Pancreas (tissue), 10 donors: Measurements from ENCODE around the gene OR56A3. TPM values are rescaled to one million over a fixed set of nuclear protein-coding genes. Genes with fewer than 3 reads are reported as not detected.

Source experiments
- ATAC-seq, 4 donors: fragments of 200-7000 bp; cut with Tn5 transposase; one replicate each; pipeline versions ENCODE4 v1.8.0 to v1.9.1; 2020; ENCODE audit warnings: mild to moderate bottlenecking in 4 of 4, moderate library complexity in 4 of 4
- DNase-seq, 6 donors: peaks; one replicate each; pipeline ENCODE4 v3.0.0-alpha.2; 2020
- FAIRE-seq: peaks from 2 replicates; lab custom pipeline; 2012; peaks lifted over from hg19 to GRCh38; lab: Jason Lieb, UNC
- H3K27ac ChIP-seq, 4 donors: fragments of 200-600 bp; sonication (generic); 1 replicate in 3 of 4; 2 replicates in 1 of 4; pipeline versions ENCODE4 v1.5.0 to v1.8.0; 2020
- H3K27me3 ChIP-seq, 4 donors: fragments of 200-600 bp; one replicate each; pipeline ENCODE4 v1.8.0; 2021
- H3K36me3 ChIP-seq, 3 donors: fragments of 200-600 bp; sonication (generic) in 1 of 3; one replicate each; pipeline versions ENCODE4 v1.5.0 to v1.8.0; 2020 to 2021
- H3K4me1 ChIP-seq, 3 donors: fragments of 200-600 bp; one replicate each; pipeline ENCODE4 v1.8.0; 2021
- H3K4me3 ChIP-seq, 4 donors: fragments of 200-600 bp; sonication (generic) in 2 of 4; one replicate each; pipeline versions ENCODE4 v1.5.0 to v1.8.0; 2020 to 2021
- H3K9me3 ChIP-seq, 4 donors: fragments of 200-600 bp; one replicate each; pipeline ENCODE4 v1.8.0; 2021
- WGBS, 2 donors: extraction: QIAGEN DNeasy Blood & Tissue Kit; methylation state at CpG; one replicate each; pipeline ENCODE4 v1.1.7; 2013; 5-methylcytosine and 5-hydroxymethylcytosine counted together
- intact Hi-C, 3 donors: fragments of 100-400 bp; cut with DNase I; formaldehyde crosslinking; loops; one replicate each; pipeline versions ENCODE4 v1.11.1 to v1.14.2; 2022
- polyA plus RNA-seq, 2 donors: library from polyadenylated mRNA; stranded (reverse); fragments of 200-250 nt; gene quantifications; one replicate each; pipeline ENCODE4 v1.2.3, GENCODE V29; 2013
- total RNA-seq, 6 donors: library from RNA; stranded (reverse); fragmentation: NEBNext Ultra II Directional in 4 of 6; extraction: Animal tissue kit (Norgen Biotek cat#: 25700) in 4 of 6; gene quantifications; one replicate each; pipeline versions ENCODE4 v1.2.1 to v1.2.4, GENCODE V29; 2021 to 2023
- TF ChIP-seq, protein P1 (sequence below), 4 donors: fragments of 200-600 bp; sonication (generic) in 3 of 4; IDR thresholded peaks; one replicate each; pipeline versions ENCODE4 v1.5.0 to v1.8.0; 2021; ENCODE audit warnings: antibody characterized with exemption in 4 of 4
- donor health status: healthy with polysubstance abuse.
- donor health status: DM: no; HTN: no; CAD: no; lungs with moderate emphysema.
- donor health status: DM: no; HTN: no; CAD: no.
- donor health status: control.
- donor health status: control.
- donor health status: Bipolar disorder and iron deficiency.
- donor health status: DM: yes; HTN: yes; CAD: no.
- donor health status: DM: no; HTN: no; CAD: no.
- donor health status: DM: no; HTN: no; CAD: no.
- donor health status: DM: yes; HTN: yes; CAD: no.

The OR56A3 gene
- total and polyA plus RNA-seq, 8 donors, result not detected

DNA sequence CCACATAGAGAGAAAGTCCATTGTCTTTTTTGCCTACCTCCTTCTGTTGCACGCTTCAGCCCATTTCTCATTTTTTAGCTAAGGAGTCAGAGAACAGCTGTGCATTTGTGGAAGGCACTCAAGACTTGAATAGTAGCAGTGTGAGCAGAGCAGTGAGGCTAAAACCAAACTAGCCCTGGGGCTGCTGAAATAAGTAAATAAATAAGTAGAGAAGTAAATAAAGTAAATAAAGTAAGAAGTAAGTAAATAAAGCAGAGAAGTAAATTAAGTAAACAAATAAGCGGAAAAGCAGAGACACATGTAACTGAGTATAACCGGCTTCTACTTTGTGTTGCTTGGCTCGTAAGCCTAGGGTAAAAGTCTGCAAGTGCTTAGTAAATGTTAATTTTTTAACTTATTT is 47.2 kb downstream of the OR56A3 start:
- ATAC-seq (no peak), DNase-seq (no peak), FAIRE-seq (no peak)
- 55 to 56% methylated on average over 4 of the region's 4 CpGs for WGBS, 2 donors
- intact Hi-C loops, result no loop called here
- H3K4me1 ChIP-seq, result no peaks in the 10 kb centered on the region
- H3K9me3 ChIP-seq, result no peaks in the 10 kb centered on the region
- H3K27ac ChIP-seq, result no peak overlapping the region
- no peak overlapping the region for H3K4me3 ChIP-seq
- H3K36me3 ChIP-seq, result no peaks in the 10 kb centered on the region
- TF ChIP-seq, protein P1, sequence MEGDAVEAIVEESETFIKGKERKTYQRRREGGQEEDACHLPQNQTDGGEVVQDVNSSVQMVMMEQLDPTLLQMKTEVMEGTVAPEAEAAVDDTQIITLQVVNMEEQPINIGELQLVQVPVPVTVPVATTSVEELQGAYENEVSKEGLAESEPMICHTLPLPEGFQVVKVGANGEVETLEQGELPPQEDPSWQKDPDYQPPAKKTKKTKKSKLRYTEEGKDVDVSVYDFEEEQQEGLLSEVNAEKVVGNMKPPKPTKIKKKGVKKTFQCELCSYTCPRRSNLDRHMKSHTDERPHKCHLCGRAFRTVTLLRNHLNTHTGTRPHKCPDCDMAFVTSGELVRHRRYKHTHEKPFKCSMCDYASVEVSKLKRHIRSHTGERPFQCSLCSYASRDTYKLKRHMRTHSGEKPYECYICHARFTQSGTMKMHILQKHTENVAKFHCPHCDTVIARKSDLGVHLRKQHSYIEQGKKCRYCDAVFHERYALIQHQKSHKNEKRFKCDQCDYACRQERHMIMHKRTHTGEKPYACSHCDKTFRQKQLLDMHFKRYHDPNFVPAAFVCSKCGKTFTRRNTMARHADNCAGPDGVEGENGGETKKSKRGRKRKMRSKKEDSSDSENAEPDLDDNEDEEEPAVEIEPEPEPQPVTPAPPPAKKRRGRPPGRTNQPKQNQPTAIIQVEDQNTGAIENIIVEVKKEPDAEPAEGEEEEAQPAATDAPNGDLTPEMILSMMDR (IDR thresholded peaks at IDR 0.05), result no peak
- no peaks in the 10 kb centered on the region for H3K27me3 ChIP-seq

DNA sequence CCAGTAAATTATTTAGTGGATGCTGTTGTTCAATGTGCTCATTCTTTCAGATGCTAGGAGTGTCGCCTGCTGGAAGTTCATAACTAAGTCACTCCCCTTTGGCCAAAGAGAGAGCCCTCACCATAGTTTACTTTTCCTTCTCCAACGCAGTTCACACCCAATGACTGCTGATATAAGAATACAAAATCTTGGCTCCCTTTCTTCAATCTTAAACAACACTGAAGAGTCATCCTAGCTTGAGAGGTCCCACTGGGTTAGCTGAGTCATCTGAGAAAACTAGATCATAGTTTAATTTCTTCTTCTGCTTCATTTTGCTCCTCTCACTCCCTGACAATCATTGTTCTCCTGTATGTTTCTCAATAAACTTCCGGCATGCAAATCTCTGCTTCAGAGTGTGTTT is 50.1 kb downstream of the OR56A3 start:
- intact Hi-C loops, result loop anchor here in 1 of 3 donors (10.0 kb wide), 1 partner anchor 363 kb away; no protein-coding TSS in a partner anchor
- no peak for DNase-seq
- no peaks in the 10 kb centered on the region for H3K9me3 ChIP-seq
- ATAC-seq, result no peak
- FAIRE-seq, result no peak
- WGBS, 2 donors, result 56 to 69% methylated on average over 3 of the region's 3 CpGs
- TF ChIP-seq, protein P1 (IDR thresholded peaks at IDR 0.05), result no peak
- no peaks in the 10 kb centered on the region for H3K36me3 ChIP-seq
- no peak overlapping the region for H3K4me3 ChIP-seq
- no peak overlapping the region for H3K27ac ChIP-seq
- no peaks in the 10 kb centered on the region for H3K27me3 ChIP-seq
- H3K4me1 ChIP-seq, result no peaks in the 10 kb centered on the region

DNA sequence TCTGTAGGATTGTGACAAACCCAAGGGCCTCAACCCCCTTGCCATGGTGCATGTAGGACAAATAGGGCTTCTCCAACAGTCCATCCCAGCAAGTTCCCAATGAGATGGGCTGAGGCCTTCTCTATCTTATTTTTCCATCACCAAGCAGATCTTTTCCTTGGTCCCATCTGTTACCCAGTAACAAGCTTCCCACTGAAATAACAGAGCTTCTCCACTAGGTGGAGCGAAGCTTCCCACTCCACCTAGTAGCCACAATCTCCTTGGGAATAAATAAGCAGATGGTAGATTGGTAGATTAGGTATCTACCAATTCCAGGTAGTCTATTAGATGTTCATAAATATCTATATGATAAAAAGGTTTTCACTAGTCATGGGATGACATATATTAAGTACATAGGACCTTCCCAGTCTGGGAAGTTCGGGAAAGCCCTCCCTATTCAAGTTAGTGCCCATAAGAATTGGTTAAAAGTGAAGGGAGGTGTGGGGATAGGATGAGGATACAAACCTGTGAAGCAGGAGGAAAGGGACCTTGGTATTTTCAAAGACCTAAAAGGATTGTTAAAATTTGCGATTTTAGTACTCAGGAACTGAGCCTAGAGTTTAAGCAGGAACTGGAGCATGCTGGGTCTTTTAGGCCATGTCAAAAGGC is 50.7 kb downstream of the OR56A3 start:
- Histone ChIP-seq H3K4me3 (no peak overlapping the region), H3K27ac (no peak overlapping the region), H3K9me3 (no peaks in the 10 kb centered on the region), H3K4me1 (no peaks in the 10 kb centered on the region), H3K36me3 (no peaks in the 10 kb centered on the region), H3K27me3 (no peaks in the 10 kb centered on the region)
- intact Hi-C loops, result loop anchor here in 1 of 3 donors (10.0 kb wide), 1 partner anchor 362 kb away; no protein-coding TSS in a partner anchor
- TF ChIP-seq, protein P1 (IDR thresholded peaks at IDR 0.05), result peak; percentile 32 to 54 (median 42)
- 54 to 62% methylated on average over 3 of the region's 3 CpGs for WGBS, 2 donors
- ATAC-seq (peak; percentile 40 to 69 (median 66)), DNase-seq (no peak), FAIRE-seq (no peak)

DNA sequence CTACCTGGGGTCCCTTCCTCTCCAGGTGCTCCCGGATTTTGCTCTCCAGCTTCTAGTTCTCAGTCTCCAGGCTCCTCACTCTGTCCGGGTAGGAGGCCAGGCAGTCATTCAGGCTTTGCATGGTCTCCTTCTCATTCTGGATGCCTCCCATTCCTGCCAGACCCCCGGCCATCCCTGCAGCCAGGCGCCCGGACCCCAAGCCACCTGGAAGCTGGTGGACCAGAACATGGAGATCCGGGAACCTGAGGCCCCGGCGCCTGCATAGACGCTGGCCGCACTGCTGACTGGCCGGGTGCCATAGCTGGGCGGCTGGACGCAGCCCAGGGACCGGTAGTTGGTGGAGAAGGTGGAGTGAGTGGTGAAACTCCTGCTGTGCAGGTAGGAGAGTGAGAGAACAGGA is 52.7 kb downstream of the OR56A3 start:
- FAIRE-seq (no peak), DNase-seq (no peak), ATAC-seq (no peak)
- no peaks in the 10 kb centered on the region for H3K9me3 ChIP-seq
- TF ChIP-seq, protein P1 (IDR thresholded peaks at IDR 0.05), result no peak
- H3K36me3 ChIP-seq, result no peaks in the 10 kb centered on the region
- WGBS, 2 donors, result 80 to 85% methylated on average over 14 of the region's 14 CpGs
- H3K27ac ChIP-seq, result no peak overlapping the region
- no peaks in the 10 kb centered on the region for H3K27me3 ChIP-seq
- intact Hi-C loops, result loop anchor here in 1 of 3 donors (10.0 kb wide), 1 partner anchor 360 kb away; no protein-coding TSS in a partner anchor
- H3K4me3 ChIP-seq, result no peak overlapping the region
- no peaks in the 10 kb centered on the region for H3K4me1 ChIP-seq

Other genes starting within 250 kb of the OR56A3 start
- gene OR56B1, start 205.8 kb upstream of the OR56A3 start, total RNA-seq, result not detected
- not detected for gene OR56B1, start 205.8 kb upstream of the OR56A3 start, polyA plus RNA-seq
- gene OR52N4, start 188.0 kb upstream of the OR56A3 start, total RNA-seq, result not detected
- under 1 TPM in 1 of 2 donors, not detected in 1; 0.07 TPM for gene OR52N4, start 188.0 kb upstream of the OR56A3 start, polyA plus RNA-seq
- gene OR52N5, start 158.9 kb upstream of the OR56A3 start, total RNA-seq, result under 1 TPM in 1 of 6 donors, not detected in 5; 0.12 TPM
- not detected for gene OR52N5, start 158.9 kb upstream of the OR56A3 start, polyA plus RNA-seq
- under 1 TPM in 1 of 6 donors, not detected in 5; 0.09 TPM for gene OR52N1, start 151.0 kb upstream of the OR56A3 start, total RNA-seq
- gene OR52N1, start 151.0 kb upstream of the OR56A3 start, polyA plus RNA-seq, result not detected
- gene OR52N2, start 133.3 kb upstream of the OR56A3 start, total RNA-seq, result under 1 TPM in 2 of 6 donors, not detected in 4; 0.19 to 0.31 TPM
- not detected for gene OR52N2, start 133.3 kb upstream of the OR56A3 start, polyA plus RNA-seq
- not detected for gene OR52E6, start 100.4 kb upstream of the OR56A3 start, total RNA-seq
- not detected for gene OR52E6, start 100.4 kb upstream of the OR56A3 start, polyA plus RNA-seq
- gene OR52E8, start 84.6 kb upstream of the OR56A3 start, total RNA-seq, result not detected
- gene OR52E8, start 84.6 kb upstream of the OR56A3 start, polyA plus RNA-seq, result not detected
- not detected for gene OR52E4, start 61.6 kb upstream of the OR56A3 start, total RNA-seq
- not detected for gene OR52E4, start 61.6 kb upstream of the OR56A3 start, polyA plus RNA-seq
- not detected for gene OR52E5, start 49.0 kb upstream of the OR56A3 start, total RNA-seq
- not detected for gene OR52E5, start 49.0 kb upstream of the OR56A3 start, polyA plus RNA-seq
- gene OR56A5, start 26.2 kb downstream of the OR56A3 start, total RNA-seq, result not detected
- not detected for gene OR56A5, start 26.2 kb downstream of the OR56A3 start, polyA plus RNA-seq
- gene OR52L1, start 44.7 kb downstream of the OR56A3 start, total RNA-seq, result not detected
- not detected for gene OR52L1, start 44.7 kb downstream of the OR56A3 start, polyA plus RNA-seq
- gene OR56A4, start 64.7 kb downstream of the OR56A3 start, total RNA-seq, result under 1 TPM in 1 of 6 donors, not detected in 5; 0.06 TPM
- gene OR56A4, start 64.7 kb downstream of the OR56A3 start, polyA plus RNA-seq, result not detected
- not detected for gene OR56A1, start 88.5 kb downstream of the OR56A3 start, total RNA-seq
- not detected for gene OR56A1, start 88.5 kb downstream of the OR56A3 start, polyA plus RNA-seq
- gene OR56B4, start 165.4 kb downstream of the OR56A3 start, total RNA-seq, result not detected
- gene OR56B4, start 165.4 kb downstream of the OR56A3 start, polyA plus RNA-seq, result not detected
- gene OR52B2, start 228.1 kb downstream of the OR56A3 start, total RNA-seq, result not detected
- not detected for gene OR52B2, start 228.1 kb downstream of the OR56A3 start, polyA plus RNA-seq